Retina (tissue), 1 donor: Measurements from ENCODE around the gene DAD1.
A peak's percentile ranks its signal among the peaks of the same experiment; 100 is the strongest.
"Not testable (repeated sequence)": the region's sequence is repeated elsewhere in the genome, so short reads cannot be mapped to it uniquely, and the experiment has no call there.

Experiments used
- DNase-seq: peaks from one replicate; pipeline ENCODE4 v3.0.0-alpha.2; 2016

The DAD1 gene

GRCh38 chr14:22589096-22589839, at the start of gene DAD1:
Gene DAD1 (minus strand): TSS chr14:22589224. CDS start chr14:22589157, 67 bp downstream.
- peak; percentile 97 for DNase-seq

GRCh38 chr14:22635980-22636379, 47.0 kb upstream of the DAD1 start:
- DNase-seq = not testable (repeated sequence)

GRCh38 chr14:22634233-22634900, 45.3 kb upstream of the DAD1 start:
- DNase-seq = no peak

- DNase-seq = no peak
These were observed 41.5 kb upstream of the DAD1 start for GRCh38 chr14:22630486-22630885.

- DNase-seq = no peak
These were observed 41.0 kb upstream of the DAD1 start for GRCh38 chr14:22630066-22630465.

GRCh38 chr14:22629361-22629760, 40.3 kb upstream of the DAD1 start:
- DNase-seq = no peak

GRCh38 chr14:22627506-22628263, 38.7 kb upstream of the DAD1 start:
- DNase-seq = no peak

- no peak for DNase-seq
These were observed 37.6 kb upstream of the DAD1 start for GRCh38 chr14:22626590-22626989.

GRCh38 chr14:22623047-22623446, 34.0 kb upstream of the DAD1 start:
- no peak for DNase-seq

- no peak for DNase-seq
These were observed 33.2 kb upstream of the DAD1 start for GRCh38 chr14:22622255-22622654.

GRCh38 chr14:22615765-22616164, 26.7 kb upstream of the DAD1 start:
- DNase-seq = not testable (repeated sequence)

- DNase-seq = no peak
These were observed 25.3 kb upstream of the DAD1 start for GRCh38 chr14:22614240-22614799.

GRCh38 chr14:22613736-22614239, 24.8 kb upstream of the DAD1 start:
- DNase-seq = no peak

GRCh38 chr14:22613106-22613695, 24.2 kb upstream of the DAD1 start:
- DNase-seq = no peak

- DNase-seq = no peak
These were observed 21.9 kb upstream of the DAD1 start for GRCh38 chr14:22610931-22611330.

- DNase-seq = no peak
These were observed 18.3 kb upstream of the DAD1 start for GRCh38 chr14:22607291-22607690.

GRCh38 chr14:22606380-22606779, 17.4 kb upstream of the DAD1 start:
- DNase-seq = no peak

- no peak for DNase-seq
These were observed 13.8 kb upstream of the DAD1 start for GRCh38 chr14:22602862-22603261.

- no peak for DNase-seq
These were observed 13.0 kb upstream of the DAD1 start for GRCh38 chr14:22601996-22602395.

GRCh38 chr14:22601456-22601855, 12.4 kb upstream of the DAD1 start:
- no peak for DNase-seq

- DNase-seq = no peak
These were observed 11.0 kb upstream of the DAD1 start for GRCh38 chr14:22600027-22600426.

- DNase-seq = no peak
These were observed 10.3 kb upstream of the DAD1 start for GRCh38 chr14:22599349-22599748.

- no peak for DNase-seq
These were observed 9.8 kb upstream of the DAD1 start for GRCh38 chr14:22598896-22599244.
